GM21576 (cell line): ENCODE data around the gene EPS8L1.

Source experiments
- ATAC-seq: cut with Tn5 transposase; IDR thresholded peaks from one replicate; pipeline ENCODE4 v1.9.1; 2021; ENCODE audit warnings: mild to moderate bottlenecking, moderate library complexity; ENCODE audit not compliant: unreplicated experiment

EPS8L1 gene

GRCh38 chr19:55079400-55080038 lies 3.9 kb downstream of the EPS8L1 start:
- ATAC-seq = no peak

- no peak for ATAC-seq
These were observed 4.7 kb downstream of the EPS8L1 start for GRCh38 chr19:55080121-55080967.

DNA sequence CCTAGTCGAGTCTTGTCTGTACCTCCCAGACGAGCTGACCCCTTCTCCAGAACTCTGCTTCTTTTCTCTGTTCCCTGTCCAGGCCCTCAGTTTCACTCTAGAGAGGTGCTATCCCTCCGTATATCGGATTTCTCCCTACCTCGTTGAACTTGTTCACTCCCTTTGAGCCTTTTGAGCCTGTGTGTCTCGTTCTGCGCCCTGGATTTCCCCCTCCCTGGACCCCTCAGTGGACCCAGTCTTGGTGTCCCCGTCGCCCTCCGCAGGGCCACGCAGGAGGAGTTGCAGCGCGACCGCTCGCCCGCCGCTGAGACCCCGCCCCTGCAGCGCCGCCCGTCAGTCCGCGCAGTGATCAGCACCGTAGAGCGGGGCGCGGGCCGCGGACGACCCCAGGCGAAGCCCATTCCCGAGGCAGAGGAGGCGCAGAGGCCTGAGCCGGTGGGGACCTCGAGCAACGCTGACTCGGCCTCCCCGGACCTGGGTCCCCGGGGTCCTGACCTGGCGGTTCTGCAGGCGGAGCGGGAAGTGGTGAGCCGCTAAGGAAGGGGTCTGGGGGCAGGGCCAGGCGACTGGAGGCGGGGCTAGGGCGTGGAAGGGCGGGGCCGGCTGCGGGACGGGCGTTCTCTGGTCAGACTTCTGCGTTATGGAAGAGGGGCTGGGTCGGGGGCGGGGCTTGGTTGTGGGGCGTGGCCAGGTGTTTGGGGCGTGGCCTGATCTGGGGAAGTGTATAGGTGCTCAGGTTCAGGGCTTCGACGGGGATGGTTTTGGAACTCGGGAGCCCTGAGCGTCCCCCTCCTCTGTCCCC lies 5.5 kb downstream of the EPS8L1 start:
- ATAC-seq = no peak

- no peak for ATAC-seq
These were observed 6.0 kb downstream of the EPS8L1 start for GRCh38 chr19:55081770-55082019.

GRCh38 chr19:55082020-55082851 lies 6.6 kb downstream of the EPS8L1 start:
- ATAC-seq = no peak

DNA sequence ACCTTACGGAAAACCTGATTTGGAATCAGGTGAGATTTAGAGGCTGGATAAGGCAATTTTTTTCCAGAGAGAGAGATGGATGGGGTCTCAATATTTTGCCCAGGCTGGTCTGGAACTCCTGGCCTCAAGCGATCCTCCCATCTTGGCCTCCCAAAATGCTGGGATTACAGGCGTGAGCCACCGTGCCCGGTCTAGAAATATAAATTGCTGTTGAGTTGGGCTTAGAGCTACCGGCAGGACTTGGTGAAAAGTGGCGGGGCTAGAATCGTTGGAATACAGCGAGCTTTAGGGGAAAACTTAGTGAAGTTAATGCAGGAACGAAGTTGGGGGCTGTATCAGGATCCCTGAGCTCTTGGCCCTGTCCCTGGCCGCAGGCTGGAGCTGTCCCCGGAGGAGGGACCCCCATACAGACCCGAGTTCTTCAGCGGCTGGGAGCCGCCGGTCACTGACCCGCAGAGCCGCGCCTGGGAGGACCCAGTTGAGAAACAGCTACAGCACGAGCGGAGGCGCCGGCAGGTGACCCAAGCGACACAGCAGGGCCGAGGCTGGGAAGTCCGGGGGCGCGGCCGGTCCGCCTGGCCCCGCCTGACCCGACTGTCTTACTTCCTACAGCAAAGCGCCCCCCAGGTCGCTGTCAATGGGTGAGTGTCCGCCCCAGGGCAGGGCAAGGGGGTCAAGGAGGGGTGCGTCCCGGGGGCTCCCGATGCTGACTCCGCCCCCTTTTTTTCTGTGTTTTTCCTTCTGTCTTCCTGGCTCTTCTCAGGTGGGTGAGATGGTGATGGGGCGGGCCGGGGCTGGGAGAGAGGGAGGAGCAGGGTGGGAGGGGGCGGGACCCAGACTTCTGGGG lies 7.6 kb downstream of the EPS8L1 start:
- ATAC-seq = no peak

- no peak for ATAC-seq
These were observed 8.7 kb downstream of the EPS8L1 start for GRCh38 chr19:55084416-55084815.

- ATAC-seq = no peak
These were observed 10.4 kb downstream of the EPS8L1 start for GRCh38 chr19:55085923-55086715.

DNA sequence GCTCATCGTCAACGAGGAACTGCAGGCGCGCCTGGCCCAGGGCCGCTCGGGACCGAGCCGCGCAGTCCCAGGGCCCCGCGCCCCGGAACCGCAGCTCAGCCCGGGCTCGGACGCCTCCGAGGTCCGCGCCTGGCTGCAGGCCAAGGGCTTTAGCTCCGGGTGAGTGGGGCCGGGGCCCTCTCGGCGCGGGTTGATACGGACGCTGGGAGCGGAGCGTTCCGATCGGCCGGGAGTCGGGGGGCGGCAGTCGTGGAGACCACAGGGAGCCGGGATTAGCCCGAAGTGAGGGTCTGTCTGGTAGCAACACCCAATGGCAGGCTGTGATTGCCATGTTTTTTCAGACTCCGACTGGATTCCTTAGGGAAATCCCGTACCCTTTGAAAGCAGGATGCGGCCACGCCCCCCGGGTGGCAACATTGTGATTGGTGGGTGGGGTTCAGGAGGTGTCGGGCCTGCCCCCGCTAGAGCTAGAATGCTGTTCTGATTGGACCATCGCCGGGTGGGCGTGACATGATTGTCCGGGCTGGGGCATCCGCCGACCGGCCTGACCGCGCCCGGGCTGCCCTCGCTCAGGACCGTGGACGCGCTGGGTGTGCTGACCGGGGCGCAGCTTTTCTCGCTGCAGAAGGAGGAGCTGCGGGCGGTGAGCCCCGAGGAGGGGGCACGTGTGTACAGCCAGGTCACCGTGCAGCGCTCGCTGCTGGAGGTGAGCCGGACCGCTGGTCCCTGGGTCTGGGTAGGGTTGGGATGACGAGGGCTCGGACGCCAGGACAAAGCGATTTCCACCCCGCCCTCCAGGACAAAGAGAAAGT lies 11.3 kb downstream of the EPS8L1 start:
- no peak for ATAC-seq

- no peak for ATAC-seq
These were observed 11.9 kb downstream of the EPS8L1 start for GRCh38 chr19:55087542-55087901.

- ATAC-seq = no peak
These were observed 12.4 kb downstream of the EPS8L1 start for GRCh38 chr19:55088021-55088451.

DNA sequence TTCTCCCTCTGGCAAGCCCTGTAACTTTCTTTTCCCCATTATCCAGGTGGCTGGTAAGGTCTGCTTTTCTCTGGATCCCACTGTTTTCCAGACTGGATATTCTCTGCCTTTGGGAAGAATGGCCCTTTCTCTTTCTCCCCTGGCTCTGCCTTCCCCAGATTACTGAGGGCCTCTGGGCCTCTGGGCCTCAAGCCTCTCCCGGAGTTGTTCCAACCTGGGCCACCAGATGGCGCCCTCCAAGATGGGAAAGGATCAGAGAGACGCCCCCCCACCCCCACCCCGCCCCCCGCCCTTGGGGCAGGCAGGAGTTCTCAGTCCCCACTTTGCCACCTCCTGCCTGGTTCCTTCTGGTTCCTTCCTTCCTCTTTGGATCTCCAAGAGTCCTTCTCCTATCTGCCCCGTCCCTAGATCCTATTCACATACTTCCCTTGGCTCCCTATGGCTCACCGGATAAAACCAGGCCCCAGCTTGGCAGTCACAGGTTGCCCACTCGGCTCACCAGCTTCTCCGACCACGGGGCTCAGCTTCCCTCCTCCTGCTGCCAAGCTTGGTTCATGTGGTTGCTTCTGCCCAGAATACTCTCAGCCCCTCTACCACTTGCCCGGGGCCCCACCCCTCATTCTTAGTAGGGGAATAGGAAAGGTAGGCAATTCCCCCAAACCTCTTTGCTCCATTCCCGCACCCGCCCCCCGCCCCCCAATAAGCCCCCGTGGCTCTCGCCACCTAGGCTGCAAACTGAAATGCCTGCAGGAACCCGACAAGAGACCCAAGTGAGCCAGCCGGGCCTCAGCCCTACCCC lies 13.1 kb downstream of the EPS8L1 start:
- no peak for ATAC-seq

- ATAC-seq = no peak
These were observed 13.8 kb downstream of the EPS8L1 start for GRCh38 chr19:55089342-55089944.

DNA sequence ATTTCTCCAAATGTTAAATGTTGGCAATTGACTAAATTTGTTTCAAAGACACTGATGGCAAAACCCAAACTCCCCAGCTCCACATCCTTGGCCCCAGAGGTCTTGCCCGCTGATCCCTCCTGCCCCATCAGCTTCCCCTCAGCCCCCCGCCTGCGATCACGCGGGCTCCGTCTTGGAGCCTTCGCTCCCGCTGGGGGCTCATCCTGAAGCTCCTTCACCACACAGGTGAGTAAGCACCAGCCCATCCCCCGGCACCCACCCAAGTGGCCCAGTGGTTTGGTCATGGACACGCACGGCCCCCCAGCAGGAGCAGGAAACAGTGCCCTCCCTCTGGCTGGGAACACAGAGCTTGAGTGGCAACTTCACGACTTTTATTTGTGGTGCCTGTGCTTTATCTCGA lies 14.9 kb downstream of the EPS8L1 start:
- ATAC-seq = no peak

DNA sequence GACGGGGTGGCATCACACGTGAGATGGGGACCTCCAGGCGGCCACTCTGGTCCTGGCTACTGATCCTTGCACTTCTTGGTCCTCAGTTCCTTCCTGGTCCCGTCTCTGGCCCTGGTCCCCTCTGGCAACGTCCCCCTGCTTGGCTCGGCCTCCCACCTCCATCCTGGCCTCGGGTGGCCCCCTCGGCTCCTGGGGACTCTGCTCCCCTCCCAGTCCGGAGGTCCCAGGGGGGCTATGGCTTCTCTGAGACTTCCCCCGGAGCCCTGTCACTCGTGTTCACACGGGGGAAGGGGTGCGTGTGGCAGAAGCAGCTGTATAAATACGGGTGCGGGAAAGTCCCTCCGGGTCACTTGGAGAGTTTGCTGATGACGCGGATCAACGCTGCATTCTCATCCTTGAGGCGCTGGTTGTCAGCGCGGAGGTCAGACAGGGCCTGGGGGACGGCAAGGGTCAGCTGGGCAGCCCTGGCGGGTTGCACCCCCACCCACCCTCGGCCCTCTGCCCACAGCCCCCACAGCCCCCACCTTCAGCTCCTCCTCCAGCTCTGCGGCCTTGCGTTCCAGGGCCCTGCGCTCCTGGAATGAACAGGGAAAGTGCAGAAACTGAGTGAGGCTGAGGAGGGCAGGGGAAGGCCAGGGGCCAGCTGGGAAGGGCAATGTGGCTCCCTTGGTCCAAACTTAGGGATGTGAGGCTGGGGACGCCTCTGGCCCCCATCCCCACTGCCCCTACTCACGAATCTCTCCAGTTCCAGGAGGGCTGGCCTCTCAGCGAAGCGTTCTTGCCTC lies 15.6 kb downstream of the EPS8L1 start:
- no peak for ATAC-seq

GRCh38 chr19:55091955-55092354 lies 16.3 kb downstream of the EPS8L1 start:
- no peak for ATAC-seq
